Esophagus squamous epithelium (tissue), 5 donors: ENCODE measurements around the gene CNNM2. TPM values are rescaled to one million over a fixed set of nuclear protein-coding genes. Genes with fewer than 3 reads are reported as not detected.

ENCODE experiments used
- DNase-seq: peaks from one replicate; lab custom pipeline; 2025; lab: John Stamatoyannopoulos, UW
- H3K27ac ChIP-seq, 4 donors: fragments of 200-600 bp; sonication (generic); one replicate each; pipeline ENCODE4 v1.5.1; 2016 to 2019; ENCODE audit warnings: mild to moderate bottlenecking in 1 of 4
- H3K27me3 ChIP-seq, 4 donors: fragments of 200-600 bp; sonication (generic); 1 replicate in 3 of 4; 2 replicates in 1 of 4; pipeline versions ENCODE4 v1.5.1 to v1.6.0; 2017 to 2021; ENCODE audit warnings: antibody characterized with exemption in 1 of 4
- H3K36me3 ChIP-seq, 3 donors: fragments of 200-600 bp; sonication (generic); one replicate each; pipeline ENCODE4 v1.5.1; 2016 to 2019
- H3K4me1 ChIP-seq, 3 donors: fragments of 200-600 bp; sonication (generic); one replicate each; pipeline ENCODE4 v1.5.1; 2017 to 2019
- H3K4me3 ChIP-seq, 4 donors: fragments of 200-600 bp; sonication (generic); 1 replicate in 3 of 4; 2 replicates in 1 of 4; pipeline ENCODE4 v1.5.1; 2016 to 2019; ENCODE audit warnings: mild to moderate bottlenecking in 2 of 4, moderate library complexity in 1 of 4
- H3K9me3 ChIP-seq, 3 donors: fragments of 200-600 bp; sonication (generic); one replicate each; pipeline ENCODE4 v1.5.1; 2016 to 2019
- CTCF ChIP-seq, 6 experiments: fragments of 450-650 bp in 4 of 6; fragments of 200-600 bp in 2 of 6; sonication (generic) in 2 of 6; IDR thresholded peaks; one replicate each; pipeline ENCODE4 v1.5.1; 2016 to 2019; ENCODE audit warnings: antibody characterized with exemption in 6 of 6, mild to moderate bottlenecking in 4 of 6, moderate library complexity in 4 of 6
- POLR2A ChIP-seq, 4 donors: fragments of 450-650 bp; IDR thresholded peaks; one replicate each; pipeline ENCODE4 v1.6.1; 2017; ENCODE audit warnings: antibody characterized with exemption in 4 of 4, mild to moderate bottlenecking in 4 of 4, moderate library complexity in 3 of 4
- WGBS, 2 donors: methylation state at CpG; one replicate each; pipeline ENCODE4 v1.1.5; 2018; 5-methylcytosine and 5-hydroxymethylcytosine counted together
- intact Hi-C: fragments of 100-400 bp; cut with DNase I; formaldehyde crosslinking; loops from one replicate; pipeline ENCODE4 v1.15.0; 2022
- total RNA-seq, 4 donors: library from RNA; depleted of rRNA; stranded (reverse); fragments of >200 nt; gene quantifications; one replicate each; pipeline ENCODE4 v1.1.0, GENCODE V29; 2016
- donor health status: DM: yes; HTN: yes; CAD: no.

CNNM2 gene
- total RNA-seq, 4 donors from 2014 or later: 2.2 to 3.6 (median 2.6) TPM

- no peak for DNase-seq
- no peaks in the 10 kb centered on the region for H3K27me3 ChIP-seq
- no peak for TF ChIP-seq CTCF (IDR thresholded peaks at IDR 0.05)
- no peak for TF ChIP-seq POLR2A (IDR thresholded peaks at IDR 0.05)
- peaks cover 0 to under 1% (median 0%) of the 10 kb centered on the region in 3 donors for H3K4me1 ChIP-seq
- intact Hi-C loops: no loop called here
- H3K36me3 ChIP-seq: peaks cover 0 to 11% (median 0%) of the 10 kb centered on the region in 3 donors
- H3K4me3 ChIP-seq: no peak overlapping the region
- no peak overlapping the region for H3K27ac ChIP-seq
- 86 to 88% methylated on average over 3 of the region's 3 CpGs for WGBS, 2 donors
- H3K9me3 ChIP-seq: no peaks in the 10 kb centered on the region
Measured at GRCh38 chr10:103047381-103047780, 129.3 kb downstream of the CNNM2 start.

- TF ChIP-seq CTCF (IDR thresholded peaks at IDR 0.05) (no peak), POLR2A (IDR thresholded peaks at IDR 0.05) (no peak)
- Histone ChIP-seq H3K4me3 (no peak overlapping the region), H3K27ac (no peak overlapping the region), H3K36me3 (peaks cover 0 to 11% (median 0%) of the 10 kb centered on the region in 3 donors), H3K9me3 (no peaks in the 10 kb centered on the region), H3K27me3 (no peaks in the 10 kb centered on the region), H3K4me1 (peaks cover 0 to 9% (median 0%) of the 10 kb centered on the region in 3 donors)
- intact Hi-C loops: no loop called here
- no peak for DNase-seq
- 86 to 87% methylated on average over 6 of the region's 6 CpGs for WGBS, 2 donors
Measured at GRCh38 chr10:103049237-103049636, 131.1 kb downstream of the CNNM2 start.

GRCh38 chr10:103053659-103054581 lies 135.8 kb downstream of the CNNM2 start:
- H3K4me1 ChIP-seq: peaks cover 0 to 13% (median 0%) of the 10 kb centered on the region in 3 donors
- peak overlapping the region in 3 of 4 donors; percentile 19 to 47 (median 22) for H3K4me3 ChIP-seq
- WGBS, 2 donors: 35 to 58% methylated on average over 19 of the region's 20 CpGs
- peaks cover 0 to 19% (median 0%) of the 10 kb centered on the region in 3 donors for H3K36me3 ChIP-seq
- peak overlapping the region in 3 of 4 donors; percentile 7 to 47 (median 20) for H3K27ac ChIP-seq
- H3K27me3 ChIP-seq: no peaks in the 10 kb centered on the region
- no peak for DNase-seq
- intact Hi-C loops: no loop called here
- no peak for TF ChIP-seq POLR2A (IDR thresholded peaks at IDR 0.05)
- peak in 1 of 6 experiments; percentile 19 for TF ChIP-seq CTCF (IDR thresholded peaks at IDR 0.05)
- no peaks in the 10 kb centered on the region for H3K9me3 ChIP-seq

GRCh38 chr10:103054621-103055020 lies 136.5 kb downstream of the CNNM2 start:
- 77 to 78% methylated on average over 1 to 3 of the region's 3 CpGs for WGBS, 2 donors
- Histone ChIP-seq H3K4me1 (peaks cover 0 to 13% (median 0%) of the 10 kb centered on the region in 3 donors), H3K36me3 (peaks cover 0 to 19% (median 0%) of the 10 kb centered on the region in 3 donors), H3K4me3 (no peak overlapping the region), H3K27me3 (no peaks in the 10 kb centered on the region), H3K9me3 (no peaks in the 10 kb centered on the region), H3K27ac (peak overlapping the region in 1 of 4 donors; percentile 47)
- no peak for TF ChIP-seq POLR2A (IDR thresholded peaks at IDR 0.05)
- TF ChIP-seq CTCF (IDR thresholded peaks at IDR 0.05): no peak
- DNase-seq: no peak
- intact Hi-C loops: no loop called here

GRCh38 chr10:103055105-103055504 lies 137.0 kb downstream of the CNNM2 start:
- Histone ChIP-seq H3K27me3 (no peaks in the 10 kb centered on the region), H3K4me1 (peaks cover 0 to 13% (median 0%) of the 10 kb centered on the region in 3 donors), H3K4me3 (no peak overlapping the region), H3K36me3 (peaks cover 0 to 15% (median 0%) of the 10 kb centered on the region in 3 donors), H3K27ac (no peak overlapping the region), H3K9me3 (no peaks in the 10 kb centered on the region)
- WGBS, 2 donors: 51 to 73% methylated on average over 4 of the region's 4 CpGs
- intact Hi-C loops: no loop called here
- no peak for TF ChIP-seq POLR2A (IDR thresholded peaks at IDR 0.05)
- no peak for DNase-seq
